Liver (tissue), 9 donors: ENCODE measurements around the gene LDLRAD4. TPM values are rescaled to one million over a fixed set of nuclear protein-coding genes. Genes with fewer than 3 reads are reported as not detected.
"Not testable (repeated sequence)": the region's sequence is repeated elsewhere in the genome, so short reads cannot be mapped to it uniquely, and the experiment has no call there.

Source experiments
- DNase-seq: peaks from one replicate; pipeline ENCODE4 v3.0.0-alpha.2; 2017; ENCODE audit warnings: low spot score
- H3K27ac ChIP-seq, 2 donors: one replicate each; pipeline ENCODE4 v1.7.0; 2013; ENCODE audit warnings: inconsistent platforms in 2 of 2, low read length in 2 of 2, control low read depth in 1 of 2, low read depth in 1 of 2, mild to moderate bottlenecking in 1 of 2
- H3K27me3 ChIP-seq, 4 donors: one replicate each; pipeline versions ENCODE4 v1.6.1 to v1.7.0; 2013; ENCODE audit warnings: low read length in 3 of 4, inconsistent platforms in 1 of 4, mild to moderate bottlenecking in 1 of 4, moderate library complexity in 1 of 4; ENCODE audit not compliant: control insufficient read depth in 4 of 4, insufficient read depth in 4 of 4
- H3K36me3 ChIP-seq, 4 donors: one replicate each; pipeline versions ENCODE4 v1.6.1 to v1.7.0; 2013; ENCODE audit warnings: low read length in 3 of 4, mild to moderate bottlenecking in 3 of 4, low read depth in 1 of 4, moderate library complexity in 1 of 4; ENCODE audit not compliant: control insufficient read depth in 4 of 4, insufficient read depth in 3 of 4
- H3K4me1 ChIP-seq, 4 donors: one replicate each; pipeline versions ENCODE4 v1.6.1 to v1.7.0; 2013; ENCODE audit warnings: low read length in 3 of 4, mild to moderate bottlenecking in 3 of 4, moderate library complexity in 1 of 4; ENCODE audit not compliant: control insufficient read depth in 4 of 4, insufficient read depth in 4 of 4
- H3K4me3 ChIP-seq, 3 donors: one replicate each; pipeline versions ENCODE4 v1.6.1 to v1.7.0; 2013; ENCODE audit warnings: low read length in 3 of 3, control low read depth in 1 of 3, low read depth in 1 of 3, mild to moderate bottlenecking in 1 of 3
- H3K9ac ChIP-seq, 2 donors: one replicate each; pipeline ENCODE4 v1.7.0; 2013; ENCODE audit warnings: low read length in 2 of 2, mild to moderate bottlenecking in 2 of 2, moderate library complexity in 2 of 2, control low read depth in 1 of 2, low read depth in 1 of 2
- H3K9me3 ChIP-seq, 4 donors: one replicate each; pipeline versions ENCODE4 v1.6.1 to v1.7.0; 2013; ENCODE audit warnings: low read length in 3 of 4; ENCODE audit not compliant: control insufficient read depth in 4 of 4
- EGR1 ChIP-seq, 2 donors: IDR thresholded peaks; 2 replicates each; pipeline ENCODE4 v1.6.1; 2016 to 2018; ENCODE audit warnings: antibody characterized with exemption in 2 of 2, low read depth in 2 of 2
- FOXA1 ChIP-seq: IDR thresholded peaks from 2 replicates; pipeline ENCODE4 v1.6.1; 2016; ENCODE audit warnings: antibody characterized with exemption
- FOXA2 ChIP-seq: IDR thresholded peaks from 2 replicates; pipeline ENCODE4 v1.6.1; 2016; ENCODE audit warnings: antibody characterized with exemption
- GABPA ChIP-seq, 2 donors: IDR thresholded peaks in 1 of 2; conservative IDR thresholded peaks in 1 of 2; 2 replicates each; pipeline ENCODE4 v1.6.1; 2016; ENCODE audit warnings: antibody characterized with exemption in 2 of 2, mild to moderate bottlenecking in 1 of 2, moderate library complexity in 1 of 2
- HNF4A ChIP-seq, 2 donors: conservative IDR thresholded peaks; 2 replicates each; pipeline ENCODE4 v1.6.1; 2016; ENCODE audit warnings: antibody characterized with exemption in 2 of 2, mild to moderate bottlenecking in 2 of 2
- HNF4G ChIP-seq: IDR thresholded peaks from 2 replicates; pipeline ENCODE4 v1.6.1; 2016; ENCODE audit warnings: antibody characterized with exemption
- JUND ChIP-seq, 2 donors: IDR thresholded peaks; 2 replicates each; pipeline ENCODE4 v1.6.1; 2016; ENCODE audit warnings: antibody characterized with exemption in 2 of 2
- NR2F2 ChIP-seq: IDR thresholded peaks from 2 replicates; pipeline ENCODE4 v1.6.1; 2016; ENCODE audit warnings: antibody characterized with exemption
- RAD21 ChIP-seq, 2 donors: IDR thresholded peaks; 2 replicates each; pipeline ENCODE4 v1.6.1; 2016; ENCODE audit warnings: antibody characterized with exemption in 2 of 2, mild to moderate bottlenecking in 2 of 2
- RXRA ChIP-seq, 2 donors: IDR thresholded peaks; 2 replicates each; pipeline ENCODE4 v1.6.1; 2017 to 2018; ENCODE audit warnings: antibody characterized with exemption in 2 of 2, mild to moderate bottlenecking in 1 of 2
- SP1 ChIP-seq: IDR thresholded peaks from 2 replicates; pipeline ENCODE4 v1.6.1; 2018; ENCODE audit warnings: antibody characterized with exemption, mild to moderate bottlenecking
- TAF1 ChIP-seq: conservative IDR thresholded peaks from 2 replicates; pipeline ENCODE4 v1.6.1; 2016; ENCODE audit warnings: antibody characterized with exemption, mild to moderate bottlenecking
- YY1 ChIP-seq: IDR thresholded peaks from 2 replicates; pipeline ENCODE4 v1.6.1; 2016; ENCODE audit warnings: antibody characterized with exemption, mild to moderate bottlenecking
- WGBS: extraction: QIAGEN DNeasy Blood & Tissue Kit; methylation state at CpG from one replicate; pipeline ENCODE4 v1.1.7; 2013; 5-methylcytosine and 5-hydroxymethylcytosine counted together
- polyA plus RNA-seq, 2 donors: library from polyadenylated mRNA; stranded (reverse) in 1 of 2; unstranded in 1 of 2; fragments of 200-250 nt in 1 of 2; fragments of >200 nt in 1 of 2; fragmentation: Nextera tagmentation in 1 of 2; extraction: Ambion mirVana in 1 of 2; gene quantifications; one replicate each; pipeline versions ENCODE4 v1.2.1 to v1.2.3, GENCODE V29; 2013 to 2015
- total RNA-seq, 2 donors: library from RNA; depleted of rRNA; stranded (reverse); fragments of >200 nt; gene quantifications; one replicate each; pipeline ENCODE4 v1.2.3, GENCODE V29; 2014
- TF ChIP-seq, protein P1 (sequence below): IDR thresholded peaks from 2 replicates; pipeline ENCODE4 v1.6.1; 2016; ENCODE audit warnings: antibody characterized with exemption
- TF ChIP-seq, protein P2 (sequence below): IDR thresholded peaks from 2 replicates; pipeline ENCODE4 v1.6.1; 2016; ENCODE audit warnings: antibody characterized with exemption
- TF ChIP-seq, protein P3 (sequence below): IDR thresholded peaks from 2 replicates; pipeline ENCODE4 v1.6.1; 2016; ENCODE audit warnings: antibody characterized with exemption, mild to moderate bottlenecking
- TF ChIP-seq, protein P4 (sequence below): fragments of 150-350 bp; IDR thresholded peaks from 2 replicates; pipeline ENCODE4 v1.5.1; 2017; ENCODE audit warnings: improper control_type of control experiment, low read depth, low read length; ENCODE audit not compliant: missing input control
- donor health status: healthy.
- donor health status: healthy.
- donor health status: healthy.
- donor health status: healthy.
- donor health status: healthy.

LDLRAD4 gene
- total and polyA plus RNA-seq, 4 donors = 4.8 to 41.7 (median 12.7) TPM

DNA sequence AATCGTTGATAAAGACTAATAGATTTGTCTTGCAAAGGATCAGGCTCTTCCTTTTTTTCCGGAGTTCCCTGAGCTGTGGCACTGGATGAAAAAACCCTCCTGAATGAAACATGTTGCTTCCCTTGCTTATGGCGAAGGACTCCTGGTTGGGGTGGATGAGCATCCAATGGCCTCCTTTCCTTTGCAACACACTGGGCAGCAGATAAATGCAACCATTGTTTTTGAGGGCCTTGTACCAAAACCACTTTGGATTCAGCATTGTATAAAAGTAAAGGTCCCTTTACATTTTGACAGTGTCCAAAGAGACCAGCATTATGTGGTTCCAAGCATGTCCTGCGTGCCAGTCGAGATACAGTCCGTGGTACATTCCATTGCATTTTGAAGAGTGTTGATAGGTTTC lies 463.1 kb downstream of the LDLRAD4 start:
- WGBS = 95% methylated on average over 6 of the region's 6 CpGs
- Histone ChIP-seq H3K36me3 (peaks cover 0 to 2% (median 0%) of the 10 kb centered on the region in 4 donors), H3K4me3 (no peak overlapping the region), H3K9me3 (no peaks in the 10 kb centered on the region), H3K27ac (no peak overlapping the region), H3K9ac (no peak overlapping the region), H3K4me1 (no peaks in the 10 kb centered on the region), H3K27me3 (no peaks in the 10 kb centered on the region)
- no peak for DNase-seq
- TF ChIP-seq HNF4G (no peak), TAF1 (no peak), FOXA1 (no peak)

DNA sequence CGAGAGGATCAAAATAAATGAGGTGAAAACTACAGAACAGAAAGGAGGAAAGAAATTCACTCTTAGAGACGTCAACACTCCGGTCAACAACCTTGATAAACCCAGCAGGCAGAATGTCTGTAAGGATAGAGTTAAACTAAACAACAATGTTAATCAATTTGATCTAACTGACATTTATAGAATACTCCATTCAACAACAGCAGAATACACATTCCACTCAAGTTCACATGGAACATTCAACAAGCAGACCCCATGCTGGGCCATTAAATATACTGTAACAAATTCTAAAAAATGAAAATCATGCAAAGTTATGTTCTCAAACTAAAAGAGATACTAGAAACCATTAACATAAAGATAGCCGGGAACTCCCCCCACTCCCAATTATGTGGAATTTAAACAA lies 466.0 kb downstream of the LDLRAD4 start:
- Histone ChIP-seq H3K27me3 (no peaks in the 10 kb centered on the region), H3K4me3 (no peak overlapping the region), H3K27ac (no peak overlapping the region), H3K4me1 (no peaks in the 10 kb centered on the region), H3K9ac (no peak overlapping the region), H3K36me3 (peaks cover 0 to 2% (median 0%) of the 10 kb centered on the region in 4 donors), H3K9me3 (peaks cover 0 to 2% (median 0%) of the 10 kb centered on the region in 4 donors)
- no peak for DNase-seq
- TF ChIP-seq, protein P1, sequence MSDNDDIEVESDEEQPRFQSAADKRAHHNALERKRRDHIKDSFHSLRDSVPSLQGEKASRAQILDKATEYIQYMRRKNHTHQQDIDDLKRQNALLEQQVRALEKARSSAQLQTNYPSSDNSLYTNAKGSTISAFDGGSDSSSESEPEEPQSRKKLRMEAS = no peak
- TF ChIP-seq GABPA (IDR thresholded peaks at IDR 0.05 in 1 of 2, conservative IDR thresholded peaks at IDR 0.05 in 1 of 2) = no peak
- 94% methylated on average over 4 of the region's 4 CpGs for WGBS

DNA sequence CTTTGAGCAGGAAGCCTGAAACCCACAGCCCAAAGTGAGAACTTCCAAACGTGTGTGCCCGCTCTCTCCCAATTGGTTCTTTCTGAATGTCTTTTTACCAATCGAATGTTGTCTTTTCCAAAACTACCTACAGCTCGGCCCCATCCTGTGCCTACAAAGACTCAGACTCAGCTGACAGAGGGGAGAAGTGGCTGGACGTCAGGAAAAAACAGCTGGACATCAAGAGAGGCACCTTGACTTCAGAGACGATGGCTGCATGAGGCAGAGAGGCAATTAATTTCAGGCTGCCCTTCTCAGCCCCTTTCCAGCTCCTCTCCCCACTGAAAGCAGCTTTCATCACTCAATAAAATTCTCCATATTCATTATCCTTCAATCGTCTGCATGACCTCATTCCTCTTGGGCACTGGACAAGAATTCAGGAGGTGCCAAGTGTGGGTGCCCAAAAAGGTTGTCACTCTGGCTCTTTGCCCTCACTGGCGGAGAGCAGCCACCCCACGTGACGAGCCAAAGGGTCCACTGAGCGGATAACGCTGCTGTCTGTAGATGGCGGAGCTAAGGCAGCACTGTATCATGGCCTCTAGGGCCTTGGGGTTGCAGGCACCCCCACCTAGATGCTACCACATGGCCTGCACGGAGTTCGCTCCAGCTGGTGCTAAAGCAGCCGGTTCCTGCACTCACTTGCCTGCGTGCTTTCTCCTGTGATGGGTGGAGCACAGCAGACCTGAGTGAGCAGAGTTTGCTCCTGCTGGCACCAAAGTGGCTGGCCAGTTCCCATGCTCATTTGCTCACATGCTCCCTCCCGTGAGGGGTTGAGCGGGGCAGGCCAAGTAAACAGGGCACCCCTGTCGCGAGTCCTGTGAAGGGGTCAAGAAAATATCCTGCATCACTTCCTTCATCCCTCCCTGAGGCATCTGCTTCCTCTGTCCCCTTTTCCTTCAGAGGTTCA lies 469.9 kb downstream of the LDLRAD4 start:
- no peak overlapping the region for H3K4me3 ChIP-seq
- no peaks in the 10 kb centered on the region for H3K36me3 ChIP-seq
- no peak overlapping the region for H3K27ac ChIP-seq
- WGBS = 93% methylated on average over 21 of the region's 21 CpGs
- no peaks in the 10 kb centered on the region for H3K4me1 ChIP-seq
- H3K9ac ChIP-seq = no peak overlapping the region
- DNase-seq = no peak
- TF ChIP-seq JUND (IDR thresholded peaks at IDR 0.05) (no peak), RAD21 (IDR thresholded peaks at IDR 0.05) (no peak), SP1 (no peak), NR2F2 (no peak), YY1 (no peak), RXRA (IDR thresholded peaks at IDR 0.05) (no peak), FOXA1 (no peak), HNF4G (no peak), FOXA2 (no peak), EGR1 (IDR thresholded peaks at IDR 0.05; ENCODE audit: low read depth in 2 of 2) (no peak), TAF1 (no peak), HNF4A (conservative IDR thresholded peaks at IDR 0.05) (no peak), GABPA (IDR thresholded peaks at IDR 0.05 in 1 of 2, conservative IDR thresholded peaks at IDR 0.05 in 1 of 2) (no peak)
- TF ChIP-seq, protein P2, sequence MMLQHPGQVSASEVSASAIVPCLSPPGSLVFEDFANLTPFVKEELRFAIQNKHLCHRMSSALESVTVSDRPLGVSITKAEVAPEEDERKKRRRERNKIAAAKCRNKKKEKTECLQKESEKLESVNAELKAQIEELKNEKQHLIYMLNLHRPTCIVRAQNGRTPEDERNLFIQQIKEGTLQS = no peak
- TF ChIP-seq, protein P3, sequence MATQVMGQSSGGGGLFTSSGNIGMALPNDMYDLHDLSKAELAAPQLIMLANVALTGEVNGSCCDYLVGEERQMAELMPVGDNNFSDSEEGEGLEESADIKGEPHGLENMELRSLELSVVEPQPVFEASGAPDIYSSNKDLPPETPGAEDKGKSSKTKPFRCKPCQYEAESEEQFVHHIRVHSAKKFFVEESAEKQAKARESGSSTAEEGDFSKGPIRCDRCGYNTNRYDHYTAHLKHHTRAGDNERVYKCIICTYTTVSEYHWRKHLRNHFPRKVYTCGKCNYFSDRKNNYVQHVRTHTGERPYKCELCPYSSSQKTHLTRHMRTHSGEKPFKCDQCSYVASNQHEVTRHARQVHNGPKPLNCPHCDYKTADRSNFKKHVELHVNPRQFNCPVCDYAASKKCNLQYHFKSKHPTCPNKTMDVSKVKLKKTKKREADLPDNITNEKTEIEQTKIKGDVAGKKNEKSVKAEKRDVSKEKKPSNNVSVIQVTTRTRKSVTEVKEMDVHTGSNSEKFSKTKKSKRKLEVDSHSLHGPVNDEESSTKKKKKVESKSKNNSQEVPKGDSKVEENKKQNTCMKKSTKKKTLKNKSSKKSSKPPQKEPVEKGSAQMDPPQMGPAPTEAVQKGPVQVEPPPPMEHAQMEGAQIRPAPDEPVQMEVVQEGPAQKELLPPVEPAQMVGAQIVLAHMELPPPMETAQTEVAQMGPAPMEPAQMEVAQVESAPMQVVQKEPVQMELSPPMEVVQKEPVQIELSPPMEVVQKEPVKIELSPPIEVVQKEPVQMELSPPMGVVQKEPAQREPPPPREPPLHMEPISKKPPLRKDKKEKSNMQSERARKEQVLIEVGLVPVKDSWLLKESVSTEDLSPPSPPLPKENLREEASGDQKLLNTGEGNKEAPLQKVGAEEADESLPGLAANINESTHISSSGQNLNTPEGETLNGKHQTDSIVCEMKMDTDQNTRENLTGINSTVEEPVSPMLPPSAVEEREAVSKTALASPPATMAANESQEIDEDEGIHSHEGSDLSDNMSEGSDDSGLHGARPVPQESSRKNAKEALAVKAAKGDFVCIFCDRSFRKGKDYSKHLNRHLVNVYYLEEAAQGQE = no peak
- TF ChIP-seq, protein P1 = no peak
- TF ChIP-seq, protein P4, sequence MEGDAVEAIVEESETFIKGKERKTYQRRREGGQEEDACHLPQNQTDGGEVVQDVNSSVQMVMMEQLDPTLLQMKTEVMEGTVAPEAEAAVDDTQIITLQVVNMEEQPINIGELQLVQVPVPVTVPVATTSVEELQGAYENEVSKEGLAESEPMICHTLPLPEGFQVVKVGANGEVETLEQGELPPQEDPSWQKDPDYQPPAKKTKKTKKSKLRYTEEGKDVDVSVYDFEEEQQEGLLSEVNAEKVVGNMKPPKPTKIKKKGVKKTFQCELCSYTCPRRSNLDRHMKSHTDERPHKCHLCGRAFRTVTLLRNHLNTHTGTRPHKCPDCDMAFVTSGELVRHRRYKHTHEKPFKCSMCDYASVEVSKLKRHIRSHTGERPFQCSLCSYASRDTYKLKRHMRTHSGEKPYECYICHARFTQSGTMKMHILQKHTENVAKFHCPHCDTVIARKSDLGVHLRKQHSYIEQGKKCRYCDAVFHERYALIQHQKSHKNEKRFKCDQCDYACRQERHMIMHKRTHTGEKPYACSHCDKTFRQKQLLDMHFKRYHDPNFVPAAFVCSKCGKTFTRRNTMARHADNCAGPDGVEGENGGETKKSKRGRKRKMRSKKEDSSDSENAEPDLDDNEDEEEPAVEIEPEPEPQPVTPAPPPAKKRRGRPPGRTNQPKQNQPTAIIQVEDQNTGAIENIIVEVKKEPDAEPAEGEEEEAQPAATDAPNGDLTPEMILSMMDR = no peak
- no peaks in the 10 kb centered on the region for H3K27me3 ChIP-seq
- H3K9me3 ChIP-seq = peaks cover 0 to 2% (median 0%) of the 10 kb centered on the region in 4 donors

DNA sequence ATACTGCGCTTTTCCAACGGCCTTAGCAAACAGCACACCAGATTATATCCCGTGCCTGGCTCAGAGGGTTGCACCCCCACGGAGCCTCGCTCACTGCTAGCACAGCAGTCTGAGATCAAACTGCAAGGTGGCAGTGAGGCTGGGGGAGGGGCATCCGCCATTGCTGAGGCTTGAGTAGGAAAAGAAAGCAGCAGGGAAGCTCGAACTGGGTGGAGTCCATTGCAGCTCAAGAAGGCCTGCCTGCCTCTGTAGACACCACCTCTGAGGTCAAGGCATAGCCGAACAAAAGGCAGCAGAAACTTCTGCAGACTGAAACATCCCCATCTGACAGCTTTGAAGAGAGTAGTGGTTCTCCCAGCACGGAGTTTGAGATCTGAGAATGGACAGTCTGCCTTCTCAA lies 471.5 kb downstream of the LDLRAD4 start:
- not testable (repeated sequence) for DNase-seq, H3K27me3 ChIP-seq, H3K4me3 ChIP-seq, H3K9ac ChIP-seq, H3K9me3 ChIP-seq, H3K4me1 ChIP-seq, H3K27ac ChIP-seq, H3K36me3 ChIP-seq
- 96% methylated on average over 9 of the region's 9 CpGs for WGBS
